Measurements from ENCODE around the gene BROX. TPM values are rescaled to one million over a fixed set of nuclear protein-coding genes. Genes with fewer than 3 reads are reported as not detected.
"Not testable (repeated sequence)": the region's sequence is repeated elsewhere in the genome, so short reads cannot be mapped to it uniquely, and the experiment has no call there.

Gene BROX, protein sequence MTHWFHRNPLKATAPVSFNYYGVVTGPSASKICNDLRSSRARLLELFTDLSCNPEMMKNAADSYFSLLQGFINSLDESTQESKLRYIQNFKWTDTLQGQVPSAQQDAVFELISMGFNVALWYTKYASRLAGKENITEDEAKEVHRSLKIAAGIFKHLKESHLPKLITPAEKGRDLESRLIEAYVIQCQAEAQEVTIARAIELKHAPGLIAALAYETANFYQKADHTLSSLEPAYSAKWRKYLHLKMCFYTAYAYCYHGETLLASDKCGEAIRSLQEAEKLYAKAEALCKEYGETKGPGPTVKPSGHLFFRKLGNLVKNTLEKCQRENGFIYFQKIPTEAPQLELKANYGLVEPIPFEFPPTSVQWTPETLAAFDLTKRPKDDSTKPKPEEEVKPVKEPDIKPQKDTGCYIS
- polyA plus RNA-seq (ENCODE audit: insufficient read length in 4 of 4) = 10 to 100 TPM; 36.9 to 50.4 (median 41.5) TPM

DNA sequence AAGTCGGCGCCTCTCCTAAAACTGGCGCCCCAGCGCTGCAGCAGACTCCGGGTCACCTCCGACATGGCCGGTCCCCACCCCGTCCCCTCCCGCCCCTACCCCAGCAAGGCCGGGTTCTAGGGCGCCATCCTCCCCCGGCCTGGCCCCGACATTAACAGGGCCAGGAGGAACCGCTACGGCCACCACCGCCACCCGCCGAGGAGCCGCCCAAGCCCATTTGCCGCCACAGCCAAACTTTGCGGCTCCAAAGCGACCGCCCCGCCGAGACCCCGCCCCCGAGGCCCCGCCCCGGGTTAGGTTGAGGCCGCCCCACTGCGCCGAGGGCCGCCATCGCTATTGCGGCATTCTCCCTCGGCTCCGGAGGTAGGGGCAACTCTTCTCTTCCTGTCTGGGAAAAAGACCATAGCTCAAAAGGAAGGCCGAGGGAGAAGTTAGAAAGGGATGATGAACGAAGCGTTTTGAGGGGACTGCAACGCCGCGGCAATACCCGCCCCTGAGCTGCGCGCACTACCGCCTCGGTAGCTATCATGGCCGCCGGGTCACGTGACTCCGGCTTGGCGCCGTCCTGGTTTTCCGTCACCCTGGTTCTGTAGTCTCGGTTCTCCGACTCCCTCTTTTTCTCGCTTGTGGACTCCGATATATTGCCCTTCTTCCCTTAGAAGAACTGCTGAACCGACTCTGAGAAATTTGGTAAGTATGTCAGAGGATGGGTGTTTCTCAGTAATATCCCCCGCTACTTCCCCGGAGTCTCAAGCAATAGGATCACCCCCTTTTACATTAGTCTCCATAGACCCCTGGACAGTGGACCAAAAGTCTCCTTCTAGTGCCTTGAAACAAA, at the start of gene BROX, which contains the start of gene AIDA:
Gene BROX (plus strand): TSS at position 312 of the 838 bp plus-strand sequence. CDS start 3,136 bp downstream, outside the sequence.
Gene AIDA (minus strand): TSS at position 239 of the 838 bp plus-strand sequence. CDS start 174 bp downstream, at position 65.
- peak; percentile 79 to 96 (median 83) for DNase-seq (ENCODE audit: low read depth in 4 of 4, low spot score in 2 of 4)

DNA sequence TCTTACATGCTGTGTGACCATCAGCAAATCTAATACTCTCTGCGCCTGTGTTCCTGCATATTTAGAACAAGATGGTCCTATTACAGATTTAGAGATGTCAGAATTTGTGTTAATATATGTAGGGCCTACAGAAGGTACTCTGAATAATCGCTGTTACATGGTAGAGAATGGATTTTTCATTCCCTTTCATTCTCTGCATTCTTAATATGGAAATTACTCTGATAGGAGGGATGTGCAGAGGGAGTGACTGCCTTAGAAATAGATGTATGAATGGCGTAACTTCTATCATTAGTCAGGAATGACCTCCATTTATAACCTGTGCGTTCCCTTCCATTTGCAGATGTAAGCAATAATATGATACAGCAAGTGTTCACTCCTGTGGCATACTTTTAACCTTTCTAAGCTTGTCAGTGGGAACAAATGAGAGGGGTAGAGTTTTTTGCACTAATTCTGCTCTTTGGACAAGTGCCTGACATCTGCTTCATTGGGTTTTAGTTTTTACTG, 48.9 kb upstream of the BROX start:
- no peak for DNase-seq (ENCODE audit: low read depth in 4 of 4, low spot score in 2 of 4)

DNA sequence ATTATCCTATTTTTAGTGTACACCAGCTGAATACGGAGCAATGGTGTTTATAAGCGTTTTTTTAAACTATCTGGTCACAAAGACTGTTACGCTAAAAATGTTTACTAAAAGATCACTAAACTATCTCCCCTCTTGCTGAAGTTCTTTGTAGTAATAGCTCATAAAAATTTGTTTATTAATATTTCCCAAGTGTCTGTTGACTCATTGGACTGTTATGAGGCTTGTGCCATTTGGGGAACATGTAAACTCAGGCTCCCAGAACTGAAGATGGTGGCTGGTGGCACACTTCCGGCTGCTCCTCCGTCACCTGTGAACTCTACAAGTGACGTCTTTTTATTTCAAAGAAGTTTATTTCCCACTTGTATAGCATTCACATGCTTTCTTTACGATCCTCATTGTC, 46.4 kb upstream of the BROX start:
- no peak for DNase-seq (ENCODE audit: low read depth in 4 of 4, low spot score in 2 of 4)

DNA sequence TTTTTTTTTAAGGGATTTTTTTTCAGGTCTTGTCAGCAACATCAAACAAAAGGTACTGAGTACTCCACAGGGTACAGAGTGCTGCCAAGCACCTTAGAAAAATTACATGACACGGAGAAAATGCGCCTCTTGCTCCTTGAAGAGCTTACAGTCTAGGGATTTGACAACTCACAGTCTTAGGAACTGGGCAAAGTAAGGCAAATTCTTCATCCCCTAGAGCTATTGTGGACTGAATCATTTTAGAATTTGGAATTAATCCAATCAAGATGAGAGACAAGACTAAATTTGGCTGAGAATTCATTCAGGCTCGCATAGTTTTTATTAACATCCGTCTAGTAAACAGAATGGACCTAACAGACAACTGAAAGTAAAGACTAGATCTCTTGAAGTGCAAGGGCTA, 44.2 kb upstream of the BROX start:
- not testable (repeated sequence) for DNase-seq (ENCODE audit: low read depth in 4 of 4, low spot score in 2 of 4)

DNA sequence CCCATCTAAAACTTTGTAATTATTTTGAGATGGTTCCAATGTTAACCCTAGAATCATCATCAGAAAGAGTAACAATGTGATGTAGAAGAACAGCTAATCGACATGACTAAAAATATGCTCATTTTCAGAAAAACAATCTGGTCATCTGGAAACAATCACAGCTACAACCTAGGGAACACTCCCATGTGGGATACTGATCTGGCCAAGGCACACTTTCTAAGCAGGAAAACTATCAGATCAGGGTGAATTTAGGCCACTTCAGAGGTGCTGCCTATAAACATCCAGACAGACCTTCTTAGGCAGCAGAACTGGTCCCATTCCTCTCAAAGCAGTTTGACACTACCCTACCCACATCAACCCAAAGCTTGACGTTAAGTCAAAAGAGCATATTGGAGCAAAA, 43.3 kb upstream of the BROX start:
- DNase-seq (ENCODE audit: low read depth in 4 of 4, low spot score in 2 of 4) = not testable (repeated sequence)

DNA sequence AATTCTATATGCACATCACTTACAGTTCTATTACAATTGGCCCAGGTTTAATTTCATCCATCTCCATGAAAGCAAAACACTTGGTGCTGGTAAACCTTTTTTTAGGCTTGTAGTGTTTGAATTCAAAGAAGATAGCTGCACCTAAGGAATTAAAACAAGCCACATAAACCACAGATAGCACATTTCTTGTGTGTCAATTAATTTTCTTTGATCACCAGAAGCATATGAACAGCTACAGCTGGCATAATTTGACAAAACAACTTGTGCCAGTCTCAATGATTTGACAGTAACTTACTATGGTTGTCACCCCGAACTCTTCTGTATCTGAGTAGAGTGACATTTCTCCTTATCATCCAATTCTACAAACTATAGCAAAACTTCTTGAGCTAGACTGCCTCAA, 42.3 kb upstream of the BROX start:
- no peak for DNase-seq (ENCODE audit: low read depth in 4 of 4, low spot score in 2 of 4)

DNA sequence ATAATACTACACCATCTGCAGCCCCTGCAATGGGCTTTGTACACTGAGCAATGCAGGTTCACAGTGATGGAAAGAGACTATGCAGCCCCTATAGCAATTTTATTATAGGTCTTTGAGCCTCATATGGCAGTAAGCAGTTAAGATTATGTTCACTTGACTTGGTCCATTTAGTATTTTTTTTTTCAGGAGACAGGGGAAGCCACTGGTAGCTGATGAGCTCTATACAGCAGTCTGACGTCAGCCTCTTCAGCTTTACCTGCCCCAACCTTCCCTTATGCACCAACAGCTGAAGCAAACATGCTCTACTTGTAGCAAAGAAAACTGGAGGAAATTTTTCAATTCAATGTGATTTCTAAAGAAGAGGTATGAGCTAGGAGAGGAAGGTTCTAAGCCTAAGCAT, 32.3 kb upstream of the BROX start:
- DNase-seq (ENCODE audit: low read depth in 4 of 4, low spot score in 2 of 4) = no peak

DNA sequence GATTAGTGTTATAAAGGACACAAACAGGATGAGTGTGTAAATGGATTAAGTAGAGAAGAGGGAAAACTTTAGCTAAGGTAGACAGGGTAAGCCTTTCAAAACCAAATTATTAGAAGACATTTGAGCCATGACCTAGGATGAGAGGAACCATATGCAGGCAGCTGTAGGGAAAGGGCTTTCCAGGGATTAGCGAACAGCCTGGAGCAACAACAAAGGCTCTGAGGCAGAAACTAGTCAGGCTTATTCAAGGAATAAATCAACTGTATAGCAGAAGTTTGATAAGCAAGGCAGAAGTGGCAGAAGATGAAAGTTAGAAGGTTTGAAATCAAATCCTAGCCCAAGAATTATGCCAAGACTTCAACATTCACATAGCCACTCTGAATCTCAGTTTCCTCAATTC, 21.3 kb upstream of the BROX start:
- no peak for DNase-seq (ENCODE audit: low read depth in 4 of 4, low spot score in 2 of 4)

DNA sequence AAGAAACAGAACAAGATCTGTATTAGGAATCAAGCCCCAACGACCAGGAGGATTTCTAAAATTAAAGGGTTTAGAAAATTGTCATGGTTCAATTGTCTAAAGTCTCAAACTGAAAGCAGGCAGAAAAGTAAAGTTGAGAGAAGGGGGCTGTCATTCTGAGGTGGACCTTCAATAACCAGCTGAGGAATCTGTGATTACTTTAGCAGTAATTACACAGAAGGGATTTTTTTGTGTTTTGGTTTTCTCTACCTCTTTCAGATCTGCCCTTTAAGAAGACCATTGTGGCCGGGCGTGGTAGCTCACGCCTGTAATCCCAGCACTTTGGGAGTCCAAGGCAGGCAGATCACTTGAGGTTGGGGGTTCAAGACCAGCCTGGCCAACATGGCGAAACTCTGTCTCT, 17.4 kb upstream of the BROX start:
- DNase-seq (ENCODE audit: low read depth in 4 of 4, low spot score in 2 of 4) = no peak

DNA sequence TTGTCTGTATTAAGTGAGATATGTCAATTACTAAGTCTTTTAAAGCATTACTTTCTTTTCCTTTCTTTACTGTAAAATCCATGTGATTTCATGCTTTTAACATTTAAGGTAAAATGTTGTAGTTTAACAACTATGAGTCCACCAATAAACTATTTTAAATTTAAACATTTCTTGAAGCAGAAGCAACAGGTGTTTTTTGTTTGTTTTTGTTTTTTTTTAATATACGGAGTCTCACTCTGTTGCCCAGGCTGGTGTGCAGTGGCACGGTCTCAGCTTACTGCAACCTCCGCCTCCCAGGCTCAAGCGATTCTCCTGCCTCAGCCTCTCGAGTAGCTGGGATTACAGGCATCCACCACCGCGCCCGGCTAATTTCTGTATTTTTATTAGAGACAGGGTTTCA, 15.6 kb upstream of the BROX start:
- no peak for DNase-seq (ENCODE audit: low read depth in 4 of 4, low spot score in 2 of 4)

DNA sequence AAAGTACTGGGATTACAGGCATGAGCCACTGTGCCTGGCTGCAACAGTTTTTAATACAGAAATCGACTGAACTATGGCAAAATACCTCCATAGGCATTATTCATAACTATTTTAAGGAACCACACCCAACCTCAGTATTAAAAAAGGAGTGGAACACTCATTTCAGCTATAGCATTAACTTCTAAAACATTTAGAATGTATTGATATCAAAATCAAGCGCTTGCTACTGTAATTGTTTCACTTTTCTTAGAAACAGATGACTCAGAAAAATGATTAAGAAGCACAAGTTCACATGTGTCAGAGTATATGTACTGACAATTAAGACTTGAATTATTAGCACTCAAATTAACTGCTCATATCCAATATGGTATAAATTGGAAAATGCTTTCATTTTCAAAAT, 15.2 kb upstream of the BROX start:
- DNase-seq (ENCODE audit: low read depth in 4 of 4, low spot score in 2 of 4) = no peak

DNA sequence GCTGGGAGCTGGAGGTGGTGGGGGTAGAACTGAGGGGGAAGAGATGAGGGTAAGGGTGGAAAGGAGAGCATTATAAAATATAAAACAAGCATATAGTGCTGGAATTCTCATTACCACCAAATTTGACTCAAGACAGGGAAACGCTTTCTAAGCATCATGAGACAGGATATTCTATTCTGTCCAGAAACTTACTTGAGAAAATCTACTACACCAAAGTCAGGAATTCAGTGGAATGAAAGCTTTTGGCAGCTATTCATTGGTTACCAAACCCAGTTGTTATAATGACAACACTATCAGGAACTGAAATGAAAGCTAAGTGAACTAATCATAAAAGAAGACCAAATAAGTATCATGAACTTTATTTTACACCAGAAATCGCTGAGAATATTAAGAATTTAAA, 14.5 kb upstream of the BROX start:
- no peak for DNase-seq (ENCODE audit: low read depth in 4 of 4, low spot score in 2 of 4)

DNA sequence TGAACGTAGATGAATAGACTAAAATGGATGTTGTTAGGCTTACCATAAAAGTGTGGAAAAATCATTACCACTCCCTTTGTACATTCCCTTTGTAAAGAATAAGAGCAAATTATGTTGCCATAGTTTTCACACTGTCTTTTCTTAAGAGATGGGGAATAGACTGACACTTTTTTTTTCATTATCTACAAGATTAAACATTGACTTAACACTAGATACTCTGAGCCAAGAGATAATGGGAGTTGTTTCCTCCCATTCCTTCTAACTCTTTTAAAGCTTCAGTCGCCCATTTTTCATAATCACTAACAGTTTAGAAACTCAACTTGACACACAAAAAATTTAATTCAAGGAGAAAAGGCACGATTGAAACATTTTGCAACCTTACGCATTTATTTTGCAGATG, 10.2 kb upstream of the BROX start:
- DNase-seq (ENCODE audit: low read depth in 4 of 4, low spot score in 2 of 4) = no peak

DNA sequence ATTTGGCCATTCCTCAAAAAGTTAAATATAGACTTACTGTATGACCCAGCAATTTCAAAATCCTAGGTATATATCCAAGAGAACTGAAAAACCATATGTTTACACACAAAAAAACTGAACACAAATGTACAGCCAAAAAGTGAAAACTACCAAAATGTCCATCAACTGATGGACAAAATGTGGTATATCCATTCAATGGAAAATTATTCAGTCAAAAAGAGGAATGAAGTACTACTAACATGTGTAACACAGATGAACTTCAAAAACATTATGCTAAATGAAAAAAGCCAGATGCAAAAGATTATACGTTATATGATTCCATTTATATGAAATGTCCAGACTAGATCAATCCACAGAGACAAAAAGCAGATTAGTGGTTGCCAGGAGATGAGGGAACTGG, 8.1 kb upstream of the BROX start:
- DNase-seq (ENCODE audit: low read depth in 4 of 4, low spot score in 2 of 4) = no peak

DNA sequence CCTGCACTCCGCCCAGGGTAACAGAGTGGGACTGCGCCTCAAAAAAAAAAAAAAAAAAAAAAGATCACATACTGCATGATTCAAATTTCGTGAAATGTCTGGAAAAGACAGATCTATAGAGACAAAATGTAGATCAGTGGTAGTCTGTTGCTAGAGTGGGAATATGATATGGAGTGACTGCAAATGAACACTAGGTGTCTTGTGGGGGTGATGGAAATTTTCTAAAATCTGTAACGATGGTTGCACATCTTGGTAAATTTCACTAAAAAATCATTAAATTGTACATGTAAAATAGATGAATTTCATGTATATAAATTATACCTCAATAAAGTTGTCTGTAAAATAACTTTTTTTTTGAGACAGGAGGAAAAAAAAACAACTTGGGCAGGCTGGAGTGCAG, 5.5 kb upstream of the BROX start:
- no peak for DNase-seq (ENCODE audit: low read depth in 4 of 4, low spot score in 2 of 4)

DNA sequence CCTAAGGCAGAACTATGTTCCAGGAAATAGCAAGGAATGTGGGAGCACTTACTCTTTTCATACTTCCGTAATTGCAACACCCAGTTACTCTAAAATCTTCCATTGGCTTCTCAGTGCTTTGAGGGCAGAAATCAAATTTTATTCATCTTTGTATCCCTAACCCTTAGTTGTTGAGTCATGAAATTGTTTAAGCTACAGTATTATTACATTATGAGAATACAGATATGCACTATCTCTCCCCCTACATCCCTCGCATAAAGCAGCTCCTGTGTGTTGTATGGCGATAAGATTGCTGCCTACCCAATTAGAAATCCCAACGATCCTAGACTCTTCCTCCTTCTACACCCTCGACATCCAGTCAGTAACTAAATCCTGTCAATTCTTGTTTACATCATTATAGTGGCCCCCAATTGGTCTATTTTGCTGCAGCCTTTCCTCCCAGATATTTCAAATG, 2.6 kb upstream of the BROX start:
- DNase-seq (ENCODE audit: low read depth in 4 of 4, low spot score in 2 of 4) = no peak

DNA sequence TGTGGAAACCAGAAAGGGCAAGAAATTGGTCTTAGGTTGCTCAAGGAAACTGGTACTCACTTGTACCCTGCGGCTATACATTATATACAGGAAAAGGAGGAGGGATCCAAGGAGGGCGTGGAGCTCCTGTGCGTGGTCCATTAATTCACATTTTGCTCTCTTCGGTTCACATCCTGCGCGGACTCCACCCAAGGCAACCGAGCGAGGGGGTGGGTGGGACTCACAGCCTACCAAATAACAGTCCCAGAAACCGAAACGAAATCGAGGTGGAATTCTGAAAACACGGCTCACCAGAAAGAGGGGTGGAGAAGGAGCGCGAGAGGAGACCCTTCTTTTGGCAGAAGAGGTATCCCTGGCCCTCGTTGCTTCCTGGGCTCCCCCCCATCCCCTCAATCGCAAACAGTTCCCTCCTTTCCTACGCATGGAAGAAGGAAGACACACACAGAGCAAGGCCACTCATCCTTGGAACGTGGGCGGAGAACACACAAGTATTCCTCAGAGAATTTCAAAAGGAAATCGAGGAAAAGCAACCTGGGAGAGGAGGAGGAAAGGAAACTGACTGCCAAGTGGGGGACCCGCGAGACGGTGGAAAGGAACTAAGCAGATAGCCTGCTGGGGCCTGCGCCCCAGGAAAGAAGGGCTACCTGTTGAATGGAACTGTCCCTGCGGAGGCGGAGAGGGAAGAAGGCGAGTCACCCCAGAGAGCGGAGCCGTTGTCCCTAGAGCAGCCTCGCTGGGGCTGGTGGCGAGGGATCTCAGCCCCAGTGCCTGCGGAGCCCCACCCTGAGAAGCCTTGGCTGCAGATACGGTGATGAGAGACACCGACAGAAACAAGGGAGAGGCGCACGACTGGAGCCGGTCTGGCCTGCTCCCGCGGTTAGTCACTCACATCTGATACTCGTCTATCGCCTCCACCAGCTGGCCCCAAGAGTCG, 778 bp upstream of the BROX start:
- peak; percentile 32 to 65 (median 60) for DNase-seq (ENCODE audit: low read depth in 4 of 4, low spot score in 2 of 4)

DNA sequence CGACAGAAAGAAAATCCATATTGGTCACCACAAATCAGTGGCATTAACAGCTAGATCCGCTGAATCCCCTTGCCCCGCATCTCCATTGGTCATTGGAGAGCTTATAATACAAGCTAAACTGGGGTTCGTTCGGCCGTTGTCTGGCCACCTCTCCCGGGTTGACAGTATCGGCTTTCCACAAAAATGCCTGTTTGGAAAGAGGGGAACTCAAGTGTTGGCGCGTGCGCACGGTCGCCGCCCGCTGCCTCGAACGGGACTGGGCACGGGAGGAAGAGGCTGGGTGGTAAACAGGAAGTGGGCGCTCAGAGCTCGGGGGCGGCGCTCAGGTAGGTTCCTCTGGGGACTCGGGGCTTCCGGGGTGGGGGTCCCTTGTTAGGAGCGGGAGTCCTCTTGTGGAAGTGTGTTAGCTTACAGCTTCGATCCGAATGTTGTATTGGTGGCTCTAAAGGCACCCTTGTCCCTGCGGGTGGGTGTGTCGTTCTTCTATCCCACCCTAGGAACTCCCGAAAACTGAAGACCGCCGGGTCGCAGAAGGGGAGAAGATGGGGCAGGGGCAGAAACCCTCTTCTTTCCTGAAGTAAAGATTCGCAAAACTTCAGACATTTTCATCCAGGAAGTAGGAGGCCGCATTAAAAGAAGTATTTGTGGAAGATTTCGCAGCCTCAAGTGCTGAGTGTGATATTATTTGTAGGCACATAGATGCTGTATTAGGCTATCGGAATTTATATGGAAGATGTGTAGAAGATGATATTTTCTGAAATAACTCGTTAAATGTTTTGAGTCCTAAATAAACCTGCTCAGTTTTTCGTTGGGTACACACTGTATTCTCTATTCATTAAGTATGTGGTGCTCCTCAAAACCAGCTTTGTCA, 962 bp downstream of the BROX start:
- DNase-seq (ENCODE audit: low read depth in 4 of 4, low spot score in 2 of 4) = peak; percentile 78 to 96 (median 90)

DNA sequence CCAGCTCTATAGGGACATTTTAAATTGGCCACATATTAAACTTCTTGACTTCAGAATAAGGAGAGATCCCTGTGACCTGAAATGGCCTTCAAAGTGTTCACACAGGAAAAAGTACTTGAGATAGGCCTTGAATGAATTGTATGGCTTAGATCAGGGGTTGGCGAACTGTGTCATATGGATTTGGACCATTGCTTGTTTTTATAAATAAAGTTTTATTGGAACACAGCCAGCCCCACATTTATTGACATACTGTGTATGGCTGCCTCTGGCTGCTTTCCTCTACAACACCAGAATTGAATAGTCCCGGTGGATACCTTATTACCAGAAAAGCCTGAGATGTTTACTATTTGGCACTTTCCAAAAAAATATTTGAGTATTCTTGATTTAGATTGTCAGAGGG, 4.0 kb downstream of the BROX start:
- no peak for DNase-seq (ENCODE audit: low read depth in 4 of 4, low spot score in 2 of 4)

All from left renal cortex interstitium (tissue), 4 donors.